Activated T-cell treated with anti-CD3 and anti-CD28 coated beads for 4 hours (primary cell): ENCODE data around the gene UROC1.

Experiments used
- DNase-seq: peaks from one replicate; pipeline ENCODE4 v3.0.0-alpha.2; 2020

UROC1 gene

GRCh38 chr3:126456766-126457388, 60.7 kb downstream of the UROC1 start:
- DNase-seq = no peak

GRCh38 chr3:126456211-126456610, 61.4 kb downstream of the UROC1 start:
- no peak for DNase-seq

GRCh38 chr3:126454437-126455198, 63.0 kb downstream of the UROC1 start:
- DNase-seq = no peak

GRCh38 chr3:126454025-126454424, 63.5 kb downstream of the UROC1 start:
- DNase-seq = no peak

- no peak for DNase-seq
These were observed 65.4 kb downstream of the UROC1 start for GRCh38 chr3:126452213-126452612.

GRCh38 chr3:126451511-126451910, 66.1 kb downstream of the UROC1 start:
- no peak for DNase-seq

GRCh38 chr3:126450744-126451143, 66.8 kb downstream of the UROC1 start:
- no peak for DNase-seq

- no peak for DNase-seq
These were observed 67.4 kb downstream of the UROC1 start for GRCh38 chr3:126450219-126450618.

GRCh38 chr3:126449621-126450051, 67.9 kb downstream of the UROC1 start:
- DNase-seq = no peak

GRCh38 chr3:126448893-126449180, 68.7 kb downstream of the UROC1 start:
- no peak for DNase-seq

- DNase-seq = no peak
These were observed 69.3 kb downstream of the UROC1 start for GRCh38 chr3:126448136-126448892.

GRCh38 chr3:126447456-126448106, 70.0 kb downstream of the UROC1 start:
- no peak for DNase-seq

- no peak for DNase-seq
These were observed 70.8 kb downstream of the UROC1 start for GRCh38 chr3:126446791-126447190.

- DNase-seq = no peak
These were observed 71.3 kb downstream of the UROC1 start for GRCh38 chr3:126446301-126446700.

- DNase-seq = no peak
These were observed 72.1 kb downstream of the UROC1 start for GRCh38 chr3:126445506-126445905.

- no peak for DNase-seq
These were observed 74.7 kb downstream of the UROC1 start for GRCh38 chr3:126442856-126443242.

GRCh38 chr3:126442094-126442855, 75.3 kb downstream of the UROC1 start:
- DNase-seq = no peak

GRCh38 chr3:126441256-126441880, 76.2 kb downstream of the UROC1 start:
- no peak for DNase-seq

- no peak for DNase-seq
These were observed 76.9 kb downstream of the UROC1 start for GRCh38 chr3:126440709-126440995.

- DNase-seq = no peak
These were observed 77.4 kb downstream of the UROC1 start for GRCh38 chr3:126439968-126440708.

GRCh38 chr3:126439346-126439967, 78.1 kb downstream of the UROC1 start:
- no peak for DNase-seq
